Stimulated activated CD4-positive, alpha-beta T cell treated with anti-CD3 and anti-CD28 coated beads, Interleukin-2, amount 100 ng/mL, for 4 hours (primary cell): ENCODE data around the gene RFTN2.
"Not testable (repeated sequence)": the region's sequence is repeated elsewhere in the genome, so short reads cannot be mapped to it uniquely, and the experiment has no call there.

Experiments
- DNase-seq: peaks from one replicate; pipeline ENCODE4 v3.0.0-alpha.2; 2020; ENCODE audit warnings: low read depth

RFTN2 gene

DNA sequence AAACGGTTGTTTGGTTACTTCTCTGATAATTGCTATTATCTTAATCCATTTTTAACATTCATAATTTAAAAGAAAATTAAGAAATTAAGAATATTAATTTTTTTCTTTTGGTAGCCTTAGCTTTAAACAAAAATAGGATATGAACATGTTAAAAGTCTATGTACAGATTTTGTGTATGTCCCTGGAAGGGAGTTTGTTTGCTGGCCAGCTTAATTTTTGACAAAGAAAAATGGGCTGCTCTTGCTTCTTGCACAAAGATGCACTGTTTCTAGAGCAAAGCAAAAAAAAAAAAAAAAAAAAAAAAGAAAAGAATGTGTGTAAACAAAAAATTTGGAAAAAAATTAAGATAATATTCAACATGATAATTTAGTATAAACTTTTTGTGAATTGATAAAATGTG, 1.3 kb downstream of the RFTN2 start:
- DNase-seq, result no peak

DNA sequence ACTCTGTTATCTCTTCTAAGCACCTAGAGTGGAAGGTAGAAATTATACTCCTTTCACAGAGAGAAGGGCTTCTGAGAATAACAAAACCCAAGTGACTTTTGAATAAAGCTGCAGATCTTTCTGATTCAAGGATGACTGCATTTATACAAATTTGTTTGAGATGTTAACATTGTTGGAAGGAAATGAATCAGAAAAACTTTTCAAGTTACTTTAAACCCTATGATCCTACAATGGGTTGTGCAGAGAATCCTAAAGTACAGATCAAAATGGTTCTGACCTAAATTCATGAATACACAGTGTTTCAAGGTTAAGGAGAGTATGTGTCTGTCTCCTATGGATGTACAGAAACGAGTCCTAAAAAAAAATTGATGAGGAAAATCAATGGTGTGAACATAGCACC, 1.8 kb downstream of the RFTN2 start:
- no peak for DNase-seq

DNA sequence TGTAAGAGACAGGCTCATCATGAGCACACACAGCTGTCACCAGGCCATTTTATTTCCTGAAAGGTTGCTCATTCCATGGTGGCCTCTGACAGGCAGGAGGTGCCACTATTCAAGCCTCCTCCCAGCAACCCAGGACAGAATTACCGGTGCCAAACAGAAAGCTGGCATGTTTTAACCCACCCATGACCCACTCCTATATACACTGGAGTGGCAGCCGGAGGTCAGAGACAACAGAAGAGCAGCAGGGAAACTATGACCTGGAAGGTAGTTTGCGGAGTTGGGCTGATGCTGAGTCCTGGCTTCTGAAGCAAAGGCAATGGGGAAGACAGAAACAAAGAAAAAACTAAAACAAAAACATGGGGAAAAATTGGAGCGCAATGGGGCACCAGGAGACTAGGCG, 2.3 kb downstream of the RFTN2 start:
- DNase-seq, result no peak

DNA sequence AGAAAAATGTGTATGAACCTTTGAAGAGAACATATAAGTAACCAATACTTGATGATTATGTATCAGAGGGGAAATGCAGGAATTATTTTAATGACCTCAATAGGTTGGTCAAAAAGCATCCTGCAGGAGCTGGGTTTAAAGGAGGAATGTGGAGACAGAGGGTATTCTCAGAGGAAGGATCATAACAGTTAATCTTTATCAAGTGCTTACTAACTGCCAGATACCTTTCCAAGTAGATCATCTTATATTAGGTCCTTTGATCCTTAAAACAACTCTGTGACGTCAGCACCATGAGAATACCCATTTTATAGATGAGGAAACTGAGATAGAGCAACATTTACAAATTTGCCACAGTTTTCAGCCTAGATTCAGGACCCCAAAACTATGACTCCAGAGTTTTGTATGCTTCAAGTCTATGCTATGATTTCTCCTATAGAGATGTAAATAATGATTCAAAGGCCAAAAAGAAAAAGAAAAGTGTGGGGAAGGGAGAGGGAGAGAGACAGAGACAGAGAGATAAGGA, 3.0 kb downstream of the RFTN2 start:
- no peak for DNase-seq

DNA sequence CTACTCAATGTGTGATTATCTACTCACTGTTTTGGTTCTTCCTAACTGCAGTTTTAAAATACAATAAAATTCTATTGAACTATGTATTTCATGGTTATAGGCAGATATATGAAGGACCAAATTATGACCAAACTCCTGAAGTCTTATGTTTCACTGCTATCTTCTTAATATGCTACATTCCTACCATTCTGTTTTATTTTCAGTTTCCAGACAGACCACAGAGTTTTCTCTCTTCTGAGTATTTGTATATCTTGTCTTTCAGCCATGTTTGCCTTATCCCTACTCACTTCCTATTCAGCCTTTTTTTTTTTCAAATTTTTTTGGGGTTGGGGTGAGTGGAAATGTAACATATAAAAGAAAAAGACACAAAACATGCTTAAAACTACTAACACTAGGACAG, 6.3 kb downstream of the RFTN2 start:
- no peak for DNase-seq

DNA sequence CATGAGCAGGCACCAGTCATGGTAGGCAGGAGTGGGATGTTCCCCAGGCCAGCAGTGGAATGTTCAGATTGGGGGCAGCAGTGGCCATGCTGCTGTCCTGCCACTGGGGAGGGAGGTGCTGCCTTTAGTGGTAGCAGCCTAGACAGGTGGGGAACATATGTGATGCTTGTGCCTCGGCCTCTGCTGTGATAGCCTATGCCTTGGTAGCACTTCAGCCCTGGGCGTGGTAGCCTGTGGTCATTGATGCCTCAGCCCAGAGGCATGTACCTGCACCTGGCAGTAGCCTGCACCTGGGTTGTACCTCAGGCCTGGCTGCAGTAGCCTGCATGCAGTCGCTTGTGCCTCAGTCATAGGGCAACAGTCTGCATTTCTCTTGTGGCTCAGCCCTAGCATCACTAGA, 7.1 kb downstream of the RFTN2 start:
- DNase-seq, result no peak

DNA sequence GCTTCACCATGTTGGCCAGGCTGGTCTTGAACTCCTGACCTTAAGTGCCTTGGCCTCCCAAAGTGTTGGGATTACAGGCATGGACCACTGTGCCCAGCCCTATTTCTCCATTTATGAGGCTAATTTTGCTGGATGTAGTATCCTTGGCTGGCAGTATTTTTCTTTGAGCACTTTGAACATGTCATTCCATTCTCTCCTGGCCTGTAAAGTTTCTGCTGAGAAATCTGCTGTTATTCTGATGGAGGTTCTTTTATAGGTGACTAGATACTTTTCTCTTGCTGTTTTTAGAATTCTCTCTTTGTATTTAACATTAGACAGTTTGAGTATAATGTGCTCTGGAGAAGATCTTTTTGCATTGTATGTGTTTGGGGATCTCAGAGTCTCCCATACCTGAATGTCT, 9.1 kb downstream of the RFTN2 start:
- DNase-seq, result no peak

DNA sequence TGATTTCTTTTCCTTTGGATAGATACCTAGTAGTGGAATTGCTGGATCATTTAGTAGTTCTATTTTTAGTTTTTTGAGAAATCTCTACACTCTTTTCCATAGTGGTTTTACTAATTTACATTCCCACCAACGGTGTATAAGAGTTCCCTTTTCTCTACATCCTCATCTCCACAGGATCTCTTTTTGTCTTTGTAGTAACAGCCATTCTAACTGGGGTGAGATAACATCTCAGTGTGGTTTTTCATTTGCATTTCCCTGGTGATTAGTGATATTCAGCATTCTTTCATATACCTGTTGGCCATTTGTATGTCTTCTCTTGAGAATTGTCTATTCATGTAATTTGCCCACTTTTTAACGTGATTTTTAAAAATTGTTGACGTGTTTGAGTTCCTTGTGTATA, 13.8 kb downstream of the RFTN2 start:
- DNase-seq, result no peak

DNA sequence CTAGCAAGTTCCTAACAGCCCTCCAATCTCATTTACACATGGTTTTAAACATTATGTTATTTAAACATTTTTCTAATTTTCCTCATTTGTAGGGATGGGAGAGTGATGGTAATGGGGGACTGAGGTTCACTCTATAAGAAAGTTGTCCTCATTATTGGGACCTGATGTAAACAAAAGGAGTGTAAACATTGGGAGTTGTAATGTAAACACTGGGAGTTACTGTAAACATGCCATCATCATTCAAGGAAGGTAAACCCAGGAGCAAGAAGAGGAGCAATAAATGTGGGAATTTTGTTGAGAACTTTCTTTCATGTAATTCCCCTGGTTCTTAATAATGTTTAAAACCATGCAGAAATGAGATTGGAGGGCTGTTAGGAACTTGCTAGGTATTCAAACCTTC, 17.8 kb downstream of the RFTN2 start:
- DNase-seq, result no peak

DNA sequence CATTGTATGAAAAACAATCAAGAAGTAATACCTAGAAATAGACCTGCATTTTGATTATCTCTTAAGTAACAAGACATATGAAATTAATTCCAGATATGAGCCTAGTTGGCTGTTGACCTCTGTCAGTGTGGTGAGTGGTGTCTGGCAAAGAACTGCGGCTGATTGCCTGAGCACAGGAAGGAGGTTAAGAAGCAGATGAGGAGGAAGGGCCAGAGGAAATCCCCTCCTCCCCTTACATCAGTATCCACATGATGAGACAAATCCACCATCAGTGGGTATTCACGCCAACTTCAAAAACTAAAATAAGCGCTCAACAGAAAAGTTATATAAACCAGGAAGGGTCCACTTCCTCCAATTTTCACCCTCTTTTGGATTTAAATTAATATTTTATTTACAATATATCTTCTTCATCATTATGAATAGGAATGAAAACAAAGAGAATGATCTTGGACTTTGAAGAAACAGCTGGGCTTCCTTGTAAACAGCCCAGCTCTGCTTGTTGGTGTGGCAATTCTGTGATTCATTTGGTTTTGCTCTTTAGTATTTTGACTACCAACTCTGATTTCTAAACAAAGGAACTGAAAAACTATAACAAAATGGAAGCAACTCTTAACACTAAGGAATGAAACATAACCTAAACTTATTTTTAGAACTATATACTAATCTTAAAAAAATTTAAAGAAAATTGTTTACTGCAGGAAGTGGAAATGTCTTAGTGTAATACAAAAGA, 27.3 kb downstream of the RFTN2 start:
- no peak for DNase-seq

DNA sequence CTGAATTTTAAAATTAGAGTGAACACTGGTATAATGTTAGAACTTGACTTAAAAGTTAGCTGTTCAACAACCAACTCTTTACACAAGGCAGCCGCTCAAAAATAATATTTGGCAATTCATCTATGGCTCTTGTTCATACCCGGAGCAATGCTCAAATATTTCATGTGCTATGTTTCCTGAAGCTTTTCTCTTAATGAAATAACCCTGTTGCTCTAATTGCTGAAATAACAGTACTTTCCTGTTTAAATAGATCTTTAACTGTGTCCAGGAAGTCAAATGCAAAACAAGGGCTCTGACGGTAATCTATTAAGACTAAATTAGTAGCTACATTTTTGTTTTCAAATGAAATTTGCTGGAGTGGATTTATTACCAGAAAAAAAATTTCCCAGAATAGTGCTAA, 33.7 kb downstream of the RFTN2 start:
- no peak for DNase-seq

DNA sequence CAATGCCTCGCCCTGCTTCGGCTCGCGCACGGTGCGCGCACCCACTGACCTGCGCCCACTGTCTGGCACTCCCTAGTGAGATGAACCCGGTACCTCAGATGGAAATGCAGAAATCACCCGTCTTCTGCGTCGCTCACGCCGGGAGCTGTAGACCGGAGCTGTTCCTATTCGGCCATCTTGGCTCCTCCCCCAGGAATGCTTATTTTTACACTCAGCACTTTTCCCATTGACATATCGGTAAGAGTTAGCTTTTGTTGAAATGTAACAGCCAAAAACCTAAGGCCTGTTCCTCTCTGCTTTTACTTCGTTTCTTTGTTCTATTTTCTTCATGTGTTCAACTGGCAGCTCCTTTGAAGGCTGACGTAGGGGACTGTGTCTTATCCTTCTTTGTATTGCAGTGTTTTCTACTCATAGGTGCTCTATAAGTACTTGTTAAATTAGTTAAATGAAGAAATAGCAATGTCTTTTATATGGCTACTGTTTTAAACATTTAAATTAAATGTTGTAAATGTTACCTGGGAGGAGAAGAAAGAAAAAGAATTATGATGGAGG, 34.7 kb downstream of the RFTN2 start:
- DNase-seq, result not testable (repeated sequence)

DNA sequence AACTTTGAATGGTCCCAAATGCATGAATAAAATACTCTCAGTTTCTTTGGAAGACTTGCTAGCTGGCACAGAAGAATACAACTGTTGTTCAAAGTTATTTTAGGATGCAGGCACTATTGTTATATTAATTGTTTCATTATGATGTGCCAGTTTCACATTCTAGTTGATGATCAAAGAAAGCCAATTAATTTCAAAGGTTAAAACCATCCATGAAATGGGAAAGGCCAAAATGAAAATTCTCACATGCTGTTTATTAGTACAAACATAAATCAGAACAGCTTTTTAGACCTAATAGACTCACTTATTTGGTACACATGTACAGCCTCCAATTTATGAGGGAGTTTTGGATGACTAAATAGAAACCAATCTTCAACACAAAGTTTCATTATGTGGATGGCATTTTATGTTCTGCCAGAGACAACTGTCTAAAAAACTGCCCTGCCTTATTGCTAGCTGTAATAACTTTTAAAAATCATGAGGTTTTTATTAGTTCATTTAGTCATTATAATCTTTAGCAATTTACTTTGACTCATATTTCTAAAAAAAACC, 42.2 kb downstream of the RFTN2 start:
- DNase-seq, result no peak

DNA sequence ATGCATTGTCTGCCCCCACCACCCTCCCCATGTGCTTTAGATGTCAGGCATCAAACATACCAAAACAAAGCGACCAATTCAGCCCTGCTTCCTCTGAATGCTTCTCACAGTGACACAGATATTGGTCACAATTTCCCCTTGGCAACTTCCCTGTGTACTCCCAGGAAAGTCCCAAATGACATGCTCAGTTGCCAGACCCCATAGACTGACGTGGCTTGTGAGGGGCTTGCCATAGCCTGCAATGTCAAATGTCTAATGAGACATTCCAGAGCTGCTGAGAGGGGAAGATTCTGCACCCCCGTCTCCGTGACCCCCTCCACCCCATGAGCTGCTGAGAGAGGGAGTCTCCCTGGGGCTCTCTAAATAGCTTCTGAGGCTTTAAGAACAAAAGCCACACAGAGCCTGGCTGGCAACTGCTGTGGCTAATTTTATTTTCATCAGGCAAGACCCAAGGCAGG, 47.3 kb downstream of the RFTN2 start:
- DNase-seq, result no peak

DNA sequence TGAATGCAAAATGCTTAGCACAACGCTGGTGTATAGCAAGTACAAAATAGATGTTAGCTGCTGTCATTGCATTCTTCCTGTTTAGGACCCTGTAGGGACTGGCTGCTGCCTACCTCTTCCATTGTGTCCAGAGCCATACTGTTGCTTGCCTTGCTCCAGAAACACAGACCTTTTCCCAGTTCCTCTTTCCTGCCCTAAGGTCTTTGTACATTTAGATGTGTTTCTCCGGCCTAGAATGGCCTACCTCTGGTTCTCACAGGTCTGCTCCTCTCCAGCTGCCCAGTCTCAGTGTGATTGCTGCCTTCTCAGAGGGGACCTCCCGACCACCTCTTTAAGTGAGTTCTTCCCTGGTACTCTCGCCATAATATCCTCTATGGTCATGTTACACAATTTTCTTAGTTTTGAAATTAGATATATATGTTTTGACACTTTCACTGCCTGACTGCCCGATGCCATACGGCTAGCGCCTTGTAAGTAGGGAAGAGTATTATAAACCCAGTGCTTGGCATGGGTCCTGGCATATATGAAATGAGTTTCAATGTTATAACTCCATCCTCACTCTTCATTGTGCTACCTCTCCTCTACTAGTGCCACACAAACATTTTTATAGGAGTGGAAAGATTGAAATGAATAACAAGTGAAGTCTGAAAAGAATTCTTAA, 48.3 kb downstream of the RFTN2 start:
- DNase-seq, result no peak

DNA sequence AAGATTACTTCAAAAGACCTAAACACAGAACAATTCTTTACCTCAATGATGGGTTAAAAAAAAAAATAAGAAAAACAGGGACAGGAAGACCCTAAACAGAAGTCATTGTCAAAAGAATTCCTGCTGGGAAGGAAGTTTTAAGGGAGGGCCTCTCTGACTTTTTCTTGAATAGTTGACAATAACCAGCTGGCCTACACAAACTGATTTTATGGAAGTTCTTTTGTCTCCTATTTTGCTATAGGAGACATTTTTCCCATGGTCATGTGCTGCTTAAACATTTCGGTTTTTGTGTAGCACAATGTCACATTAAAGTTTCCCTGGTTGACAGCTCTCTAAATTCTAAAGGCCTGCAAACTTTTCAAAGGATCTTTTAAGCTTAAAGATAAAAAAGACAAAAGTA, 55.3 kb downstream of the RFTN2 start:
- DNase-seq, result no peak

DNA sequence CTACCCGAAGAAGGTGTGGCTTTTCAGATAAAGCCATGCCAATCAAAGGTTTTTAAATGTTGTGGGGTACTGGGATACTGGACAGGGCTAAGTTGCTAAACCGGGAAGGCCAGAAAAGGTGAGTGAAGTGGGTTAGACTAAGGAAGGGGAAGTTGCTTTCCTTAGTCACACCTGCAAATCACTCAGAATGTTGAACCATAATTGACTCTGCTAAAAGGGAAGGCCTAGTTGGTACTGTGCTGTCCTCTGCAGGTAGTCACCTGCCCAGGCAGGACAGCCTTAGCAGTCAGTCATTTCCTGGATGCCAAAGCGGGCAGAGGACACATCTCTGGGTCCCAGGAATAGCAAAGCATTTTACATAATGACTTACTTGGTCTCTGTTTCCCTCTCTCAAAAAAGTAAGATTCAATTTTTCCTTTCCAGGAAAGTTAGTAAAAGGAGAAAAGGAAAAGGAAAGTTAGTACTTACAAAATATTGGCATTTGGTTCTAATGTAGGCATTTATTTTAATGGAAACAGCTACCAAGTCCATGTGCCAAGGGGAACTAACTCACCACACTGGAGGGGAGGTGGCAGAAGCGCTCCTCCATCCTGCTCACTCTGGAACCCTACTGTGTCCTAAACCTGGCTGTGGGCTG, 60.3 kb downstream of the RFTN2 start:
- no peak for DNase-seq

DNA sequence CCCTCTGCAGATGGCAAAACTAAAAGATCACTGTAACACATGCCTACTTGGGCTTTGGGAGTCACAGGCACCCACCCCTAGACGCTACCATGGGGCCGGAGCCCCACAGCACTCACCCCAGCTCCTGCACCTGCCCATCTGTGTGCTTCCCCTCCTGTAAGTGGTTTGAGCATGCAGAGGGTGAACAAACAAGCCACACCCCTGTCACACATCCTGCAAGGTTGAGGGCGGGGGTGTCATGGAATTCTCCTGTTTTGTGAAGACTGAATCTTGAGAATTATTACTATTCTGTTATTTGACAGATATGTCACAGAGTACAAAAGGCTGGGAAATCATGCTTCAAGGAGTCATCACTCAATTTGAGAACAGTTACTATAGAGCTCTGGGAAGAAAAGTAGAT, 60.9 kb downstream of the RFTN2 start:
- no peak for DNase-seq

DNA sequence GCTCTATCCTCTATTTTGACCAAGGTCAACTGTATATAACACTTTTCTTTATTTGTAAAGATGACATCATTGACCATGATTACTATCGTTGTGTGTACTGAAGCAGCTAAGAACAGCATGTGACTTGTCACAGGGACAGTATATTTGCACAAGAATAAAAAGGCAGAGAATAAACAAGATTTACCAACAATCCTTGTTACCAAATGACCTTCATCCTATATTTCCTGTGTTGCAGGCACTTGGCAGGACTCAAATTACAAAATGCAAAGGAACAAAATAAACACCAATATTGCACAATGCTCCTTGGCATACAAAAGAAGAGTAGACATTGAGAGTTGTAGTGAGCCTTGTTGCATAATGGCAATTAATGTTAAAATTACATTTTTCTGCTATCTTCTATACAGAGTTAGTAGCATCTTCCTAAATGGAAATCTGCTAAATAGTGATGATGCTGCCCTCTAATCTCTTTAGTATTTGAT, 61.8 kb downstream of the RFTN2 start:
- DNase-seq, result no peak

DNA sequence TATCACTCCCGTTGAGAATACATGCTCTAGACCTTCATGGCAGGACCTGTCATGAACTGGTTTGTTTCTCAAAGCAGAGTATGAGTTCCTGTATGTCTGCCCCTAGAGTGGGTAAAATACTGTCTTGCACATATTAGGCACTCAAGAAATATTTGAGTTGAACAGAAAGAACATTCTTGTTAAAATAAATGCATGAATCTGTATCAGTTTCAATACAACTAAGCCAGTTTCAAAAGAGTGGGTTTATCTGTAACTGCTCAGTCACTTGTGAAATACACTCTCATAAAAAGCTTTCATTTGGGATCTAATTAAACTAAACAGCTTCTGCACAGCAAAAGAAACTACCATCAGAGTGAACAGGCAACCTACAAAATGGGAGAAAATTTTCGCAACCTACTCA, 69.2 kb downstream of the RFTN2 start:
- DNase-seq, result no peak

DNA sequence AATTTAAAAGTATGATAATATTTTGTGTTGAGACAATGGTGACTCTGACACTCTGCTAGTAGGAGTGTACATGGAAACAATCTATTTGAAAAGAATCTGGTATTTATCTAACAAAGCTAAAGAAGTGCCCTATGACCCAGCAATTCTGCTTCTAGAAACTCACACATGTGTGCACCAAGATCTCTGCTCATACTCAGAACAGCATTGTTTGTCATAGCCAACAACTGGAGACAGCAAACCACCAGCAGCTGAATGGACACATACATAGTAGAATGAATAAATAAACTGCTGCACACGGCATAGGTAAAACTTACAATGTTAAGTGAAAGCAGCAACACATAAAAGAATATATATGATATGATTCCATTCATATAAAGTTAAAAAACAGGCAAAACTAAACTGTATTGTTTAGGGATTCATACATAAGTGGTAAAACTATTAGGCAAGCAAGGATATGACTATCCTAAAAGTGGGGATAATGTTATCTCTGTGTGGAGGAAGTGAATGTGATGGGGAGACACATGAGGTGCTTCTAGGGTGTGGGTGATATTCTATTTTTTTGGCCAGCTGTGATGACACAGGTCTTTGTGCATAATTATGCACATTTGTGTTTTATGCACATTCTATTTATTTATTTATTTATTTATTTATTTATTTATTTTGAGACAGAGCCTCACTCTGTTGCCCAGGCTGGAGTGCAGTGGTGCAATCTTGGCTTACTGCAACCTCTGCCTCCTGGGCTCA, 71.1 kb downstream of the RFTN2 start:
- no peak for DNase-seq

DNA sequence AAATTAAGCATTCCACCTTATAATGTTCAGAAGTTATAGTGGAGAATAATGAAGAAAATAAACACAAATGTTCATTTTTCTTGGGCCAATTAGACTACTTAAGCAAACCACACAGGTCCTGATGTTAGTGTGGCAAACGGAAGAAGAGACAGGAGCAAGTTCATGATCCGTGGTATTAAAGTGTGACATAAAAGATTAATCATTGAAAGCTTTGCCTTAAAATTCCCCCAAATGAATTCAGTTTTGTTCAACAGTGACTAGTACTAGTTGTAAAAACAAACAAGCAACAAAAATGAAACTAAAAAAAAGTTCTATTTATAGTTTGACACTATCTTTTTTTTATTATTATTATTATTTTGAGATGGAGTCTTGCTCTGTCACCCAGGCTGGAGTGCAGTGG, 73.7 kb downstream of the RFTN2 start:
- DNase-seq, result no peak
